ENCODE measurements around the gene BIN1. TPM values are rescaled to one million over a fixed set of nuclear protein-coding genes. Genes with fewer than 3 reads are reported as not detected.

The BIN1 gene
- total RNA-seq, 1 donor from 2014 or later: 71.6 TPM

DNA sequence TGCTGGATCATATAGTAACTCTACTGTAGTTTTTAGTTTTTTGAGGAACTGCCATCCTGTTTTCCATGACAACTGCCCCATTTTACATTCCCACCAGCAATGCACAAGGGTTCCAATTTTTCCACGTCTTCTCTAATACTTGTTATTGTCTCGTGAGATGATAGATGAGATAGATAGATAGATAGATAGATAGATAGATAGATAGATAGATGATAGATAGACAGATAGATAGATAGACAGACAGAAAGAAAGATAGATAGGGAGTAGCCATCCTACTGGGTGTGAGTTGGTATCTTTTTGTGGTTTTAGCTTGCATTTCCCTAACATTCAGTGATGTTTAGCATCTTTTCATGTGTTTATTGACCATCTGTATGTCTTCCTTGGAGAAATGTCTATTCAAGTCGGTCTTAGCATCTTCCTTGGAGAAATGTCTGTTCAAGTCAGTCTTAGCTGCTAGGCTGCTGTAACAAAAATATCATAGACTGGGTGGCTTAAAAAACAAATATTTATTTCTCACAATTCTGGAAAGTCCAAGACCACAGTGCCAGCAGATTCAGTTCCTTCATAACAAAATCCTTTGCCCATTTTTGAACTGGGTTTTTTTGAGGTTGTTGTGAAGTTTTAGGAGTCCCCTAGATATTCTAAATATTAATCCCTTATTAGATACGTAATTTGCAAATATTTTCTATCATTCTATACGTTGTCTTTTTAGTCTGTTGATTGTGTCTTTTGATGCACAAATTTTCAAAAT is 98.5 kb downstream of the BIN1 start:
- intact Hi-C loops (cut with DNase I): no loop called here
- Histone ChIP-seq H3K27ac (no peak overlapping the region), H3K4me3 (no peak overlapping the region)

DNA sequence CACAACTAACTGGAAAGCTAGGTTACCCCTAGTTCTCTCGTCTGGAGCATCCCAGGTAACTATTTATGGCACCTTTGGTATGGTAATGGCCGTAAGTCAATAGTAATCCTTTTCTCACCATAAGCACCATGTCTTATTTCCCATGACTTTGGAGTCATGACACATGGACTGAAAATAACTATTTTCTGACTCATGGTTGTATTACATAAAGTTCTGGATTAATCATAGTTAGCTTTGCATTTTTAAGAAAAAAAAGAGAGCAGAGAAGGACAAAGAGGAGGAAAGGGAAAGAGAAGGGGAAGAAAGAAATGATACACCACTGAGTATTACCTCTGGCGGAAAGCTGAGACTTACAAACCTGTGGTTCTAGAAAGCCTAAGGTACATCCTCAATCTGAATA is 99.3 kb downstream of the BIN1 start:
- Histone ChIP-seq H3K36me3 (no peaks in the 10 kb centered on the region), H3K4me3 (no peak overlapping the region), H3K27me3 (no peaks in the 10 kb centered on the region), H3K27ac (no peak overlapping the region), H3K4me1 (no peaks in the 10 kb centered on the region), H3K9me3 (peaks cover 0 to 6% of the 10 kb centered on the region in 2 donors)
- DNase-seq (ENCODE audit: low spot score in 2 of 2): no peak
- intact Hi-C loops (cut with DNase I): no loop called here
- TF ChIP-seq, protein P1, sequence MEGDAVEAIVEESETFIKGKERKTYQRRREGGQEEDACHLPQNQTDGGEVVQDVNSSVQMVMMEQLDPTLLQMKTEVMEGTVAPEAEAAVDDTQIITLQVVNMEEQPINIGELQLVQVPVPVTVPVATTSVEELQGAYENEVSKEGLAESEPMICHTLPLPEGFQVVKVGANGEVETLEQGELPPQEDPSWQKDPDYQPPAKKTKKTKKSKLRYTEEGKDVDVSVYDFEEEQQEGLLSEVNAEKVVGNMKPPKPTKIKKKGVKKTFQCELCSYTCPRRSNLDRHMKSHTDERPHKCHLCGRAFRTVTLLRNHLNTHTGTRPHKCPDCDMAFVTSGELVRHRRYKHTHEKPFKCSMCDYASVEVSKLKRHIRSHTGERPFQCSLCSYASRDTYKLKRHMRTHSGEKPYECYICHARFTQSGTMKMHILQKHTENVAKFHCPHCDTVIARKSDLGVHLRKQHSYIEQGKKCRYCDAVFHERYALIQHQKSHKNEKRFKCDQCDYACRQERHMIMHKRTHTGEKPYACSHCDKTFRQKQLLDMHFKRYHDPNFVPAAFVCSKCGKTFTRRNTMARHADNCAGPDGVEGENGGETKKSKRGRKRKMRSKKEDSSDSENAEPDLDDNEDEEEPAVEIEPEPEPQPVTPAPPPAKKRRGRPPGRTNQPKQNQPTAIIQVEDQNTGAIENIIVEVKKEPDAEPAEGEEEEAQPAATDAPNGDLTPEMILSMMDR (IDR thresholded peaks at IDR 0.05): no peak

More for the DNA sequence above, 98.5 kb downstream of the BIN1 start:
- TF ChIP-seq, protein P1 (IDR thresholded peaks at IDR 0.05): no peak
- Histone ChIP-seq H3K36me3 (no peaks in the 10 kb centered on the region), H3K4me1 (no peaks in the 10 kb centered on the region), H3K9me3 (peaks cover 0 to 6% of the 10 kb centered on the region in 2 donors), H3K27me3 (no peaks in the 10 kb centered on the region)
- DNase-seq (ENCODE audit: low spot score in 2 of 2): no peak

DNA sequence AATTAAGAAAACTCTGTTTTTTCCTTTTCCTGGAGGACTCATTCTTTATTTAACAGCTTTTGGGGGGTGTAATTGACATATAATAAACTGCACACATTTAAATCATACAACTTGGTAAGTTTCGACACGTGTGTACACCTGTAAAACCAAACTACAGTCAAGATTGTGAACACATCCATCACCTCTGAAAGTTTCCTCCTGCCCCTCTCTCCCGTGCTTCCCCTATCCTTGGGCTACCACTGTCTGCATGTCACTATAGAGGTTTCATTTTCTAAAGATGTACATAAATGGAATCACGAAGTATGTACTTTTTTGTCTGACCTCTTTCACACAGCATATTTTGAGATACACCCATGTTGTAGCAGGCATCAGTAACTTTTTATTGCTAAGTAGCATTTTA is 100.0 kb downstream of the BIN1 start:
- Histone ChIP-seq H3K27me3 (no peaks in the 10 kb centered on the region), H3K36me3 (no peaks in the 10 kb centered on the region), H3K9me3 (peaks cover 0 to 6% of the 10 kb centered on the region in 2 donors), H3K4me3 (no peak overlapping the region), H3K4me1 (no peaks in the 10 kb centered on the region), H3K27ac (no peak overlapping the region)
- no peak for DNase-seq (ENCODE audit: low spot score in 2 of 2)
- intact Hi-C loops (cut with DNase I): no loop called here
- TF ChIP-seq, protein P1 (IDR thresholded peaks at IDR 0.05): no peak

DNA sequence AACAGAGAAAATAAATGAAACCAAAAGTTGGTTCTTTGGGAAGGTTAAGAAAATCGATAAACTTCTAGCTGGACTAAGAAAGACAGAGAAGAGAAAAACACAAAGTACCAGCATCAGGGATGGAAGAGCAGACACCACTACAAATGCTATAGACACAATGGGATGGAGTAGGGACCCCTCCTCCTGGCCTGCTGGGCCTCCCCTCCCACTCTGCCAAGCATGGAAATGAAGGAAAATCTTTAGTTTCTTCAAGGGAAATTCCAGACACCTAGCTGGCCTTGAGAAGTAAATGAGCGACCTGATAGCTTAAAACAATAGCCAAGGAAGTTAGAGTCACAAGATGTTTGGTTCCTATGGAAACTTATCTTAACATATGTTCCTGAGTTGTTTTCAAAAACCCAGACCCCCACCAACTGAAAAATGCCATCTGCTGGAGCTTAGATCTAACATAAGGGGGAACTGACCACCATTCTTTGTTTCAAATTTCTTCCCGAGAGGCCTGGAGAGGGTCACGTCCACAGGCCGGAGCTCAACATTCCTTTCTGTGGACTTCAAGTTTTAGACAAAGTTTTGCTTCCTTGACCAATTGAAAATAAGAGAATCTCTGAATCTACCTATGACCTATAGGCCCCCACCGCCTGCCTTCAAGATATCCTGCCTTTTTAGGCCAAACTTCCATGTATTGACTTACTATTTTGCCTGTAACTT is 101.9 kb downstream of the BIN1 start:
- Histone ChIP-seq H3K27ac (no peak overlapping the region), H3K9me3 (peaks cover 0 to 2% of the 10 kb centered on the region in 2 donors), H3K36me3 (no peaks in the 10 kb centered on the region), H3K27me3 (no peaks in the 10 kb centered on the region), H3K4me1 (no peaks in the 10 kb centered on the region), H3K4me3 (no peak overlapping the region)
- DNase-seq (ENCODE audit: low spot score in 2 of 2): no peak
- TF ChIP-seq, protein P1 (IDR thresholded peaks at IDR 0.05): no peak
- intact Hi-C loops (cut with DNase I): no loop called here

DNA sequence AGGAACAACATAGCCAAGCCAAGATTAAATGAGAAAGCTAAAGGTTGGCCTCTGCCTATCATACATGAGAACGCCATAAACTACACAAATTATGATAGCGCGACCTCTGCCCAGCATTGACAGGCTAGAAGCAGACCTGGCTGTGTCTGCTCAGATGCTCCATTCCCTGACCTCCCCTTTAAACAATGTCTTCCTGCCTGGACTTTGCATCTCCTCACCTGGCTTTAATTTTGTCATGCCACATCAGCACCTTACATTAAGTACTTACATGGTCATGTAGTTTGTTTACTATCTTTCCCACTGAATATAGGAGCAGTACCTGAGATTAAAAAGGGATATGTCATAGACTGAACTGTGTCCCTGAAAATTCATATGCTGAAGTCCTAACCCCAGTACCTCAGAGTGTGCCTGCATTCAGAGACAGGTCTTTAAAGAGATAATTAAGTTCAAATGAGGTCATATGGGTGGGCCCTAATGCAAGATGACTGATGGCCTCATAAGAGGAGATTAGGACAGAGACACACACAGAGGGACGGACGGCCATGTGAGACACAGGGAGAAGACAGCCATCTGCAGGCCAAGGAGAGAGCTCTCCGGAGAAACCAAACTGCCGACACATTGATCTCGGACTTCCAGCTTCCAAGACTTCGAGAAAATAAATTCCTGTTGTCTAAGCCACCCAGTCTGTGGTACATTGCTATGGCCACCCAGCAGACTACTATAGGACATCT is 103.7 kb downstream of the BIN1 start:
- H3K9me3 ChIP-seq: no peaks in the 10 kb centered on the region
- intact Hi-C loops (cut with DNase I): no loop called here
- H3K4me1 ChIP-seq: no peaks in the 10 kb centered on the region
- H3K27me3 ChIP-seq: no peaks in the 10 kb centered on the region
- no peak for DNase-seq (ENCODE audit: low spot score in 2 of 2)
- H3K4me3 ChIP-seq: no peak overlapping the region
- no peaks in the 10 kb centered on the region for H3K36me3 ChIP-seq
- no peak overlapping the region for H3K27ac ChIP-seq
- TF ChIP-seq, protein P1 (IDR thresholded peaks at IDR 0.05): no peak

Data from ascending aorta (tissue), 2 donors.